GM19025 (cell line): Measurements from ENCODE around the gene IL1RAP.

Experiments
- ATAC-seq: cut with Tn5 transposase; IDR thresholded peaks from one replicate; pipeline ENCODE4 v1.9.1; 2021; ENCODE audit warnings: mild to moderate bottlenecking, low read depth, moderate library complexity; ENCODE audit not compliant: unreplicated experiment

The IL1RAP gene

GRCh38 chr3:190696777-190697501, 183.1 kb downstream of the IL1RAP start:
- ATAC-seq = no peak

GRCh38 chr3:190697502-190697830, 183.6 kb downstream of the IL1RAP start:
- ATAC-seq = no peak

- ATAC-seq = no peak
Measured at GRCh38 chr3:190697901-190698300, 184.0 kb downstream of the IL1RAP start.

- ATAC-seq = no peak
Measured at GRCh38 chr3:190699776-190700175, 185.9 kb downstream of the IL1RAP start.

GRCh38 chr3:190701096-190701532, 187.2 kb downstream of the IL1RAP start:
- ATAC-seq = no peak

- ATAC-seq = no peak
Measured at GRCh38 chr3:190706582-190706981, 192.7 kb downstream of the IL1RAP start.
